GM12891 (cell line): ENCODE measurements around the gene FBXO9.

Source experiments
- DNase-seq: peaks from one replicate; pipeline ENCODE4 v3.0.0; 2011; ENCODE audit warnings: low spot score; ENCODE audit not compliant: insufficient read length
- FAIRE-seq: peaks from 2 replicates; lab custom pipeline; 2011; peaks lifted over from hg19 to GRCh38; lab: Jason Lieb, UNC
- PAX5 ChIP-seq: IDR thresholded peaks from 2 replicates; pipeline ENCODE4 v1.6.1; 2011; ENCODE audit warnings: low read length, moderate library complexity, mild to moderate bottlenecking; ENCODE audit not compliant: insufficient read depth, severe bottlenecking
- POLR2A ChIP-seq: IDR thresholded peaks from 2 replicates; pipeline ENCODE4 v1.6.1; 2011; ENCODE audit warnings: low read depth, low read length, control low read depth
- POLR2AphosphoS5 ChIP-seq: IDR thresholded peaks from 2 replicates; pipeline ENCODE4 v1.6.1; 2011; ENCODE audit warnings: low read depth, low read length, control low read depth
- POU2F2 ChIP-seq: IDR thresholded peaks from 2 replicates; pipeline ENCODE4 v1.6.1; 2011; ENCODE audit warnings: low read depth, mild to moderate bottlenecking, control low read depth, low read length, moderate library complexity
- SPI1 ChIP-seq: IDR thresholded peaks from 2 replicates; pipeline ENCODE4 v1.6.1; 2011; ENCODE audit warnings: low read depth, low read length, control low read depth
- TAF1 ChIP-seq: IDR thresholded peaks from 2 replicates; pipeline ENCODE4 v1.6.1; 2011; ENCODE audit warnings: low read depth, low read length, control low read depth

Gene FBXO9

DNA sequence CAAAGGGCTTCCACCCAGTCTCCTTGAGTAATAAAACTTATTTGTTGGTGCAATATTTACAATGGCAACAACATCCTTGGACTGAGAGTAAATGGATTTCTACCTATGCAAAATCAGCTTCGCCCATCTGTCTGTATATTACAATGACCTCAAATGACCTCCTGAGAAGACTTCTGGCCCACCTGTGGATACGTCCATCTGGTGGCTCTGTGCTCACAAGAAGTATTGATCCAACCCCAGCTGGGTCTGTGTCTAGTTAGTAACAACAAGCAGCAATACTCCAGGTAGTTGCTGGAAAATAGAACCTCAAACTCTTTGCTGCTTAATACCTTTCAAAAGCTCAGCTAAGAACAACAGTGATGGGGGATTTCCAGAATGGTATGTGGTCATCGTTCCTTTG lies 35.4 kb upstream of the FBXO9 start:
- FAIRE-seq: no peak
- TF ChIP-seq PAX5 (no peak), SPI1 (no peak), POU2F2 (no peak), TAF1 (no peak), POLR2AphosphoS5 (no peak)
- no peak for DNase-seq

DNA sequence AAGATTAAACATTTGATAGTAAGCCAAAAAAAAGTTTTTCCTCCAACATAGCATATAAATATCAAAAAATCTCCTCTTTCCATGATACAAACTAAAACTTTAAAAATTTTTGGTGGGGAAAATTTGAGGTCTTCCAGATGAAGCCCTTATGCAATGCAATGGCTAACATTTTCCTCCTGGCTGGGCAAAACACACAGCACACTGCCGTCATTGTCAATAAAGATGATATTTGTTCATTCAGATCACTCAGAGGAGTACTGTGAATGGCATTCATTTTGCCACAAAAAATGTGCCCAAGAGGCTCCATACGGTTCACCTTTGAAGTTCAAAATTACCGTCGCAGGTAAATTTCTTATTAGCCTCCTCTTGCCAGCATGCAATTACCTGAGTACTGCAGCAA lies 33.9 kb upstream of the FBXO9 start:
- TF ChIP-seq POLR2AphosphoS5 (no peak), SPI1 (no peak), POU2F2 (no peak), TAF1 (no peak), POLR2A (no peak), PAX5 (no peak)
- FAIRE-seq (no peak), DNase-seq (no peak)

DNA sequence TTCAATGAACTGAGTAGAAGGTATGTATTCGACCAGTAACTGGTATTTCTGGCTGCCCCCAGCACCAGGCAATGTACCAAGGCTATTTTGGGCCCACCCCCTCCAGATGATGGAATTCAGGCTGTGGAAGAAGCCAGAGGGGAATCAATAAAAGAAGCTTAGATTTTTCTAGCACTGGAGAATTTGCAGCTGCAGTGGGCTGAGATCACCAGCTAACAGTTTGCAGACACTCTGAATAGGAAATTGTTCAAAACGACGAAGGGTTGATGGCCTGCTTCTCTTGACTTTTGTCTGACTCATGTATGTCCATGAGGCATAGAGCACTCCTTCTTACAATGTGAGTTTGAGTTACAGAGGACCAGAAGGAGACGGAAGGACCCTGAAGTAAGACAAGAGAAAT lies 32.4 kb upstream of the FBXO9 start:
- FAIRE-seq: no peak
- TF ChIP-seq SPI1 (no peak), POLR2A (no peak), POU2F2 (no peak), TAF1 (no peak), PAX5 (no peak), POLR2AphosphoS5 (no peak)
- no peak for DNase-seq

DNA sequence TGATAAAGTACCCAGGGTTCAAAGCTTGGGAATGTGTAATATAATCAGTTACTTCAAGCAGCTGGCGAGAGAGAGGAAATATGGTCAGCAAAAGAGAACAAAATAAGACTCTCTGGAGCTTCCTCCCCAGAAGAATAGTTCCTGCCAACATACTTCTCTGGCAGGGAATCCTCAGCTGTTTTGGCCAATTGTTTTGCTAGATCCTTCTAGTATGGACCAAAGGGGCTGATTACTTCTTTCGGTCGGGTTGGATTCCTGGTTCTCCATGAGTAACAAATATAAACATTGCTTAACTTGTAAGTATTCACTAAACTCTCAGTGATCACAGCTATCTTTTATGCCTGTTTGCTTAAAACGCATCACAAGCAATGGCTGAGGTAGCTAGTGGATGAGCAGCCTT lies 31.4 kb upstream of the FBXO9 start:
- DNase-seq: no peak
- no peak for TF ChIP-seq POLR2AphosphoS5
- TF ChIP-seq TAF1: no peak
- TF ChIP-seq SPI1: no peak
- TF ChIP-seq PAX5: no peak
- no peak for TF ChIP-seq POU2F2
- no peak for TF ChIP-seq POLR2A
- FAIRE-seq: no peak

DNA sequence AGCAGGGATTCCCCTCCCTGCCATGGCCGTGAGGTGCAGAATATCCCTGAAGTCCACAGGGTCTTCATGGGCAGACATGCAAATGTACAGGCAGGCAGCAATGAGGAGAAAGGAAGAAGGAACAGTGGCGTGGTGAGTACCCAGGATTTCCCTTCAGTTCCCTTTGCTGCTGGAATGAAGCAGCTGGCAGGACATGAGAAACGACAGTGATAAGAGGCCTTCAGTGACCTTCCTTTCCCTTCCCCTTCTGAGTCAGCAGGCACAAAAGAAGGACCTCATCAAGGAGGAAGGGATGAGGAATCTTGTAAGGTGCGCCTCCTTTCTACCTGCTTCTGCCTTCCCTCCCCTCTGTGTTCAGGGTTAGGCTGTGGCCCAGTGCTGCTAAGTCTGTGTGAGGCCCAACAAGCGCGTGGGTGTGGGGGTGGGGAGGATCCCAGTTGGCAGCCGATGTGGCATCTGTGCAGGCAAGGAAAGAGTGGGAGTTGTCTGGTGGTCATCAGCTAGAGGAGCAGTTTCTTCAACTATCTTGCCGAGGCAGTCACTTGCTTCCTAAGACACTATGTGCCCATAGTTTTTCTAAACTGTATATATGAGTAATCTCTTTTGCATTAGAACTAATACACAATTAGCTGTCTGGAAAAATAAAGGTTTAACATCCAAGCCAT lies 29.5 kb upstream of the FBXO9 start:
- FAIRE-seq: no peak
- DNase-seq: no peak
- TF ChIP-seq TAF1 (no peak), SPI1 (no peak)

DNA sequence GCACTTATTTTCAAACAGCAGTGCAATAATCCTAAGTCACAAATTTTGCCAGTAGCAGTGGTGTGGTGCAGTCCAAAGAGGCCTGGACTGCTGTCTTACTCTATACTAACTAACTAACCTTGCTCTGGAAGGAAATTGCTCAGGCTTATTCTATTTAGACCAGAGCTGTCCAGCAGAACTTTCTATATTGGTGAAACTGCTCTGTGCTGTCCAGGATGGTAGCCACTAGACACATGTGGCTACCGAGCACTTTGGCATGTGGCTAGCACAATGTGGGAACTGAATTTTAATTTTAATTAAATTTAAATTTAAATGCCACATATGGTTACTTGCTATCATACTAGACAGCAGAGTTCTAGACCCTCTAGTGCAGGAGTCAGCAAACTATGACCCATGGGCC lies 27.1 kb upstream of the FBXO9 start:
- DNase-seq (no peak), FAIRE-seq (no peak)
- TF ChIP-seq TAF1: no peak
- no peak for TF ChIP-seq POLR2A
- TF ChIP-seq POU2F2: no peak
- TF ChIP-seq PAX5: no peak
- no peak for TF ChIP-seq SPI1
- TF ChIP-seq POLR2AphosphoS5: no peak

DNA sequence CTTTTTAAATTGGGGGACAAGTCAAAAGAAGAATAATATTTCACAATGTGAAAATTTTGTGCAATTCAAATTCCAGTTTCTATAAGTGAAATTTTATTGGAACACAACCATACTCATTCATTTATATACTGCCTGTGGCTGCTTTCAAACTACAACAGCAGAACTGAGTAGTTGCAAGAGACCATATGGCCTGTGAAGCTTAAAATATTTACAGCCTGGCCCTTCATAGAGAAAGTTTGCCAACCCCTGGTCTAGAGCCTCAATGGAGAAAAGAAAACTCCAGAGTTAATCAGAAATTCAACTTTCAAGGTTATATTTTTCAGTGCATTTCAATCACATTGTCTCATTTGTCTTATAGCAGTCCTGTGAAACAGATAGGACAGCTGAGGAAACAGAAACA lies 26.6 kb upstream of the FBXO9 start:
- TF ChIP-seq SPI1 (no peak), POU2F2 (no peak), POLR2AphosphoS5 (no peak), PAX5 (no peak), TAF1 (no peak), POLR2A (no peak)
- FAIRE-seq (no peak), DNase-seq (no peak)

DNA sequence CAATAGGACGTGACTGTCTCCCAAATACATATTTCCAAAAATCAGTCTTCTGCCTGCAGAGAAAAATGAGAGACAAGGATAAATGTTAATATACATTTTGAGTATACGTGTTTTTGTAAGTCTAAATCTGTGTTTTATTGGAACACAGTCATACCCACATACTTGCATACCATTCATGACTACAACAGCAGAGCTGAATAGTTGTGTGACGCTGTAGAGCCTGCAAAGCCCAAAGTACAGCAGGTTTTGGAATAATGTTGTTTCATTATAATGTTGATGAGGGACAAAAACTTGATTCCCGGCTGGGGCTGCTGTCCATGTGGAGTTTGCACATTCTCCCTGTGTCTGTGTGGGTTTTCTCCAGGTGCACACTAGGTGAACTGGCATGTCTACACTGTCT lies 23.8 kb upstream of the FBXO9 start:
- FAIRE-seq (no peak), DNase-seq (no peak)
- TF ChIP-seq PAX5 (no peak), POLR2AphosphoS5 (no peak), SPI1 (no peak), TAF1 (no peak), POLR2A (no peak)

DNA sequence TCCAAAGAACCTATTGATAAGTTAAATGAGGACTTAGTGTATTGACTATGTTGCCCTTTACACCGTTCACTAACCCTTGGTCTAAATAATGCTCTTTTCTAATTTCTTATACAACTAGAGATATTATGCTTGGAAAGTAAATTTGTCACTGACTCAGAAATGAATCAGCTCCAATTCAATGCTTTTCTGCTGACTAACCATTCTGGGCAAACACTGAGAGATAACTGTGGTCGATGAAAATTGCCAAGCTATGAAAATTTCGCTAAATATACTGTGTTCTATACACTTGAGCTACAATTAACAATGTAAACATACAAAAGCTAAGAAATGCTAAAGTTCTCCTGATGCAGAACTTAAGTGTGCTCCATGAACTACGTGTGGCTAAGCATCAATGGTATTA lies 23.1 kb upstream of the FBXO9 start:
- no peak for FAIRE-seq
- TF ChIP-seq TAF1 (no peak), POU2F2 (no peak), PAX5 (no peak), POLR2A (no peak), SPI1 (no peak), POLR2AphosphoS5 (no peak)
- DNase-seq: no peak

DNA sequence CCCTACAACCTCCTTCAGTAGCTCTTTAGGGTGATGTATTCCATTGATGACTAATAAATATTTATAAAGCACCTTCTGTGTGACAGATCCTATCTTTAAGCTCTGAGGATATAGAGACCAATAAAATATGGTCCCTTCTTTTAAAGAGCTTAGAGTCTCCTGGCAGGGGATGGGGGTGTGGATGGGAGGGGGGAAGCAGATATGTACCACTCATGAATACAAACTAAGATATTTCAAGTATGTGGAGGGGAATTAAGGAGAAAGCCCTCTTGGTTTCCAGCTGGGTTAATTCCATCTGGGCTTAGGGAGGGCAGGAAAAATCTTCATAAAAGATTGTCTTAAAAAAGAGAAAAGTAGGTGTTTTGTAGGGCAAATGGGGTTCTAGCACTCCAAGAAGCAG lies 21.6 kb upstream of the FBXO9 start:
- TF ChIP-seq TAF1: no peak
- TF ChIP-seq SPI1: no peak
- no peak for TF ChIP-seq POU2F2
- no peak for TF ChIP-seq POLR2A
- TF ChIP-seq PAX5: no peak
- no peak for DNase-seq
- FAIRE-seq: no peak

DNA sequence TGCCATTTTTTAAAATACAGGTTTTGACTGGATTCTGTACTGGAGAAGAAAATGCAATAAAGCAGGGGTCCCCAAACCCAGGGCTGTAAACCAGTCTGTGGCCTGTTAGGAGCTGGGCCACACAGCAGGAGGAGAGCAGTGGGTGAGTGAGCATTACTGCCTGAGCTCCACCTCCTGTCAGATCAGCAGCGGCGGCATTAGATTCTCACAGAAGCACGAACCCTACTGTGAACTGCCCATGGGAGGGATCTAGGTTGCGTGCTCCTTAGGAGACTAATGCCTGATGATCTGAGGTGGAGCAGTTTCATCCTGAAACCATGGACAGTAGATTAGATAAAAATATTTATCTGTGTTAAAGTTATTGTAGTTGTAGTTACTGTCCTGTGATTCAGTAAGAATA lies 21.1 kb upstream of the FBXO9 start:
- FAIRE-seq: no peak
- TF ChIP-seq TAF1: no peak
- no peak for TF ChIP-seq POLR2AphosphoS5
- TF ChIP-seq PAX5: no peak
- no peak for TF ChIP-seq POU2F2
- no peak for TF ChIP-seq SPI1
- no peak for TF ChIP-seq POLR2A
- no peak for DNase-seq
